ENCODE results near the gene ZNF684. TPM values are rescaled to one million over a fixed set of nuclear protein-coding genes. Genes with fewer than 3 reads are reported as not detected.

ZNF684 gene
- total and polyA plus RNA-seq, 9 of the 15 experiments (the other 6 are each of a cell fraction or from before 2014, with no cell fraction given): 4.8 to 8.8 (median 5.5) TPM

DNA sequence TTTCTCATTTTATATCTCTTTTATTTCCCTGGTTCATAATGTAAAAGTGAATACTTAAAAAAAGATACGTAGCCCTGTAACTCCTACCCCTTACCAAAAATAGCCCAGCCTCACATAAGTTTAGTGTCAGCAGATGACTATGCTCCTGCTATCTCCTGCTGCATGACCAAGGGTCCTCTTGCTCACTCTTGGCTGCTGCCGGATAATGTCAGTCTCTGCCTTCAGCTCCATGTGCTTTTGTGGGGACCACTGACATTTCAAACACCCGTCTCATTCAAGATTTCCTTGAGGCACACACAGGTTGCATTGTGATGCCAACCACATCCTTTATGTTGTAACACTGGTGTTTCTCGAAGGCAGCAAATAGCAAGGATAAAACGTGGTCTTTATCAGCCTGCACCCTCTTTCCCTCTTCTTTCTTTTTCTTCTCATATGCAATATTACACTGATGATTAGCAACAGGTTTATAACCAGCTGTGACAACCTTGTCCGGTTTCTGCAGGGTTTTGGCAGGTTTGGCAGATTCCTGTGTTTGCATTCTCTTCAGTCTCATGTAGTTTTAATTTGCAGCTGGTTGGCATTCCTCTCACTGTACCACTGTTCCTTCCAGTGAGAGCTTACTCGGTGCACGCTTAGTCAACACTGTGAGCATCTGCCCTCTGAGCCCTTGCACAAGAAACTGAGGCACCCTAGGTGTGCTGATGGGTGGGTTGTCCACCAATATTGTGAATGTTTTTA is 62.2 kb downstream of the ZNF684 start (continued):
- TF ChIP-seq, protein P1, sequence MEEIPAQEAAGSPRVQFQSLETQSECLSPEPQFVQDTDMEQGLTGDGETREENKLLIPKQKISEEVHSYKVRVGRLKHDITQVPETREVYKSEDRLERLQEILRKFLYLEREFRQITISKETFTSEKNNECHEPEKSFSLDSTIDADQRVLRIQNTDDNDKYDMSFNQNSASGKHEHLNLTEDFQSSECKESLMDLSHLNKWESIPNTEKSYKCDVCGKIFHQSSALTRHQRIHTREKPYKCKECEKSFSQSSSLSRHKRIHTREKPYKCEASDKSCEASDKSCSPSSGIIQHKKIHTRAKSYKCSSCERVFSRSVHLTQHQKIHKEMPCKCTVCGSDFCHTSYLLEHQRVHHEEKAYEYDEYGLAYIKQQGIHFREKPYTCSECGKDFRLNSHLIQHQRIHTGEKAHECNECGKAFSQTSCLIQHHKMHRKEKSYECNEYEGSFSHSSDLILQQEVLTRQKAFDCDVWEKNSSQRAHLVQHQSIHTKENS (CRISPR knock-in tag; IDR thresholded peaks at IDR 0.05): no peak
- TF ChIP-seq, protein P2, sequence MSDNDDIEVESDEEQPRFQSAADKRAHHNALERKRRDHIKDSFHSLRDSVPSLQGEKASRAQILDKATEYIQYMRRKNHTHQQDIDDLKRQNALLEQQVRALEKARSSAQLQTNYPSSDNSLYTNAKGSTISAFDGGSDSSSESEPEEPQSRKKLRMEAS (CRISPR knock-in tag; IDR thresholded peaks at IDR 0.05): peak; percentile 44; the same call in 1 of the 2 replicates
- TF ChIP-seq, protein P3, sequence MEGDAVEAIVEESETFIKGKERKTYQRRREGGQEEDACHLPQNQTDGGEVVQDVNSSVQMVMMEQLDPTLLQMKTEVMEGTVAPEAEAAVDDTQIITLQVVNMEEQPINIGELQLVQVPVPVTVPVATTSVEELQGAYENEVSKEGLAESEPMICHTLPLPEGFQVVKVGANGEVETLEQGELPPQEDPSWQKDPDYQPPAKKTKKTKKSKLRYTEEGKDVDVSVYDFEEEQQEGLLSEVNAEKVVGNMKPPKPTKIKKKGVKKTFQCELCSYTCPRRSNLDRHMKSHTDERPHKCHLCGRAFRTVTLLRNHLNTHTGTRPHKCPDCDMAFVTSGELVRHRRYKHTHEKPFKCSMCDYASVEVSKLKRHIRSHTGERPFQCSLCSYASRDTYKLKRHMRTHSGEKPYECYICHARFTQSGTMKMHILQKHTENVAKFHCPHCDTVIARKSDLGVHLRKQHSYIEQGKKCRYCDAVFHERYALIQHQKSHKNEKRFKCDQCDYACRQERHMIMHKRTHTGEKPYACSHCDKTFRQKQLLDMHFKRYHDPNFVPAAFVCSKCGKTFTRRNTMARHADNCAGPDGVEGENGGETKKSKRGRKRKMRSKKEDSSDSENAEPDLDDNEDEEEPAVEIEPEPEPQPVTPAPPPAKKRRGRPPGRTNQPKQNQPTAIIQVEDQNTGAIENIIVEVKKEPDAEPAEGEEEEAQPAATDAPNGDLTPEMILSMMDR (IDR thresholded peaks at IDR 0.05 in 2 of 3, conservative IDR thresholded peaks at IDR 0.05 in 1 of 3; ENCODE audit: insufficient read depth in 2 of 3, low read depth in 1 of 3, low read length in 3 of 3): no peak
- no peak for TF ChIP-seq KAT7 (CRISPR knock-in tag; IDR thresholded peaks at IDR 0.05; ENCODE audit: borderline replicate concordance)

DNA sequence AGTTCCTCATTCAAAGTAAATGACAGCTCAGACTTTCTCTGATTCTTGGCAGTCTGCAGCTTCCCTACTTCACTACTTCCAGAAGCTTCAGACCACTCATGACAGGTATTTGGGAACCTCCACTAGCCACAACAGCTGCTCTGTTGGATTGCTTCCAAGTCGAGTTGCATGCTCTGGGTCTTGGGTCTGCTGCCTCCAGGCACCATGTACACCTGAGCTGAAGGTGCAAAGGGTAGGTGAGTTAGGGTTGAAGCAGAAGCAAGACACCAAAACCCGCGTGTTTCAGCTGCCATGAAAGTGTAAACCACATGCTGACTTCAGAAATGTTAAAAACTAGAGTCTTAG is 62.7 kb downstream of the ZNF684 start:
- Histone ChIP-seq H3K4me1 (replicated peaks in 1 of 2; ENCODE audit: control insufficient read depth in 2 of 2, insufficient read depth in 2 of 2, low read length in 2 of 2) (0 out of 5 replicates have a peak, but pooled peaks cover 0 to 3% of the 10 kb centered on the region in 2 experiments), H3K27ac (ENCODE audit: extremely low read depth, low read depth, low read length) (no peak overlapping the region), H3K4me3 (no peak overlapping the region), H3K9me3 (replicated peaks; ENCODE audit: control insufficient read depth, insufficient read depth, low read depth, low read length) (no peaks in the 10 kb centered on the region), H2AFZ (ENCODE audit: low read depth, low read length) (peak overlapping the region; percentile 3; the same call in 1 of the 2 replicates), H3K9me1 (ENCODE audit: control insufficient read depth, insufficient read depth, low read length) (no peaks in the 10 kb centered on the region), H3K79me2 (ENCODE audit: control insufficient read depth, insufficient read depth, low read length) (no peaks in the 10 kb centered on the region), H3K4me2 (ENCODE audit: insufficient read depth, low read length) (no peak overlapping the region), H3K9ac (ENCODE audit: insufficient read depth in 1 of 2, low read depth in 2 of 2, low read length in 2 of 2) (no peak overlapping the region), H3K27me3 (ENCODE audit: control insufficient read depth in 2 of 2, insufficient read depth in 2 of 2, low read length in 2 of 2) (no peaks in the 10 kb centered on the region), H3K36me3 (ENCODE audit: control insufficient read depth, insufficient read depth, low read length) (no peaks in the 10 kb centered on the region), H4K20me1 (replicated peaks; ENCODE audit: control insufficient read depth, insufficient read depth, low read length) (no peaks in the 10 kb centered on the region)
- 2% methylated on average over 3 of the region's 3 CpGs for WGBS (ENCODE audit: insufficient coverage, low coverage, missing lambda C conversion rate)
- intact Hi-C loops (cut with micrococcal nuclease) (no loop called here), in situ Hi-C loops (cut with MboI) (no loop called here)
- TF ChIP-seq NFIC (IDR thresholded peaks at IDR 0.05) (peak; percentile 42), MCM7 (IDR thresholded peaks at IDR 0.05) (no peak)
- ATAC-seq (no peak), FAIRE-seq (no peak), DNase-seq (ENCODE audit: extremely low read depth in 1 of 4, low spot score in 3 of 4) (no peak)
- BruUV-seq (replicated peaks): no TSS peak
- ChIA-PET CTCF (ENCODE audit: low intra/inter-chr PET ratio) (interaction anchor here (0.6 kb wide), 1 partner anchor 255 kb away, joined by 4 read pairs; no protein-coding TSS in a partner anchor), POLR2A (interaction anchor here (0.7 kb wide), 2 partner anchors 31 to 97 kb away, joined by 3 read pairs; partner anchors contain the start of gene NFYC)

Data from K562 (cell line).